GM20431 (cell line): ENCODE results near the gene PAN2.
"Not testable (repeated sequence)": the region's sequence is repeated elsewhere in the genome, so short reads cannot be mapped to it uniquely, and the experiment has no call there.

ENCODE experiments used
- in situ Hi-C: fragments of 300-500 bp; cut with MseI, MboI; formaldehyde crosslinking; loops from one replicate; pipeline ENCODE4 v1.15.0; 2020; ENCODE audit warnings: low sequenced_read_pairs; ENCODE audit not compliant: unreplicated experiment

PAN2 gene

GRCh38 chr12:56346675-56347074 lies 12.9 kb upstream of the PAN2 start:
- in situ Hi-C loops = no loop called here

DNA sequence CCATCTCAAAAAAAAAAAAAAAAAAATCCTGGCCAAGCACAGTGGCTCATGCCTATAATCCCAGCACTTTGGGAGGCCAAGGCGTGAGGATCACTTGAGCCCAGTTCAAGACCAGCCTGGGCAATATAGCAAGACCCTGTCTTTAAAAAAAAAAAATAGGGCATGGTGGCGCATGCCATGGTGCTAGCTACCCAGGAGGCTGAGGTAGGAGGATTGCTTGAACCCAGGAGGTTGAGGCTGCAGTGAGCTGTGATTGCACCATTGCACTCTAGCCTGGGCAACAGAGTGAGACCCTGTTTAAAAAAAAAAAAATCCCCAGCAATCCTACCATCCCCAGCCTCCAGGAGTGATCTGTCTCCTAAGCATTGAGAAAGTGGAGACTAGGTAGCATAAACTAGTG lies 8.5 kb upstream of the PAN2 start:
- in situ Hi-C loops = not testable (repeated sequence)

DNA sequence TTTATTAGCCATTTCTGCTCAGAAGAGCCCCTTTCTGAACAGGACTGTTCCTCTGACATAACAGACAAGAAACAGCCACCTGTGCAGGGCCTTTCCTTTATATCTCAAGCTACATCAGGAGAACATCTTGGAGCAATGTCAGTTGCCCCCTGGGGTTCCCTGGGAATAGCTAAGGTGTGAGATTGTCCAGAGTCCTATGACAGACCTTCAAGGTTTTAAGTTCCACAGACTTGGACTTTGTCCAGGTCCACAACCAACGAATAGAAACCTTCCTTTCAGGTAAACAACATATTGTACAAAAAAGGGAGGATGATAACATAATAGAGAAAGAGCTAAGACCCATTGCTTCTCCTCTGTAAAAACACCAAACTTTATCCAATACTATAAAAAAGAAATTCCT lies 7.8 kb upstream of the PAN2 start:
- in situ Hi-C loops = no loop called here

- in situ Hi-C loops = no loop called here
Observed at GRCh38 chr12:56339158-56339422, 5.3 kb upstream of the PAN2 start.

- in situ Hi-C loops = no loop called here
Observed at GRCh38 chr12:56338308-56339157, 4.7 kb upstream of the PAN2 start, which contains the start of gene IL23A. Gene IL23A (plus strand): TSS chr12:56338884. CDS start chr12:56339045, 161 bp downstream.

- in situ Hi-C loops = no loop called here
Observed at GRCh38 chr12:56337753-56338251, 4.0 kb upstream of the PAN2 start.

GRCh38 chr12:56336361-56337167 lies 2.8 kb upstream of the PAN2 start:
- in situ Hi-C loops = no loop called here

DNA sequence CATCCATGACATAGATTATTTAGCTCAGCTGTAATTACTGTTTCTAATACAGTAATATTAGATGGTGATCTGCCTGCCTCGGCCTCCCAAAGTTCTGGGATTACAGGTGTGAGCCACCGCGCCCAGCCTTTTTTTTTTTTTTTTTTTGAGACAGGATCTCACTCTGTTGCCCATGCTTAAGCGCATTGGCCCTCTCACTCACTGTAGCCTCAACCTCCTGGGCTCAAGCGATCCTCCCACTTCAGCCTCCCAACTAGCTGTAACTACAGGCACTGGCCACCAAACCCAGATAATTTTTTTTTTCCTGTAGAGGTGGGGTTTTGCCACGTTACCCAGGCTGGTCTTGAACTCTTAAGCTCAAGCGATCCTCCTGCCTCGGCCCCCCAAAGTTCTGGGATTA lies 1.7 kb upstream of the PAN2 start:
- in situ Hi-C loops = not testable (repeated sequence)

DNA sequence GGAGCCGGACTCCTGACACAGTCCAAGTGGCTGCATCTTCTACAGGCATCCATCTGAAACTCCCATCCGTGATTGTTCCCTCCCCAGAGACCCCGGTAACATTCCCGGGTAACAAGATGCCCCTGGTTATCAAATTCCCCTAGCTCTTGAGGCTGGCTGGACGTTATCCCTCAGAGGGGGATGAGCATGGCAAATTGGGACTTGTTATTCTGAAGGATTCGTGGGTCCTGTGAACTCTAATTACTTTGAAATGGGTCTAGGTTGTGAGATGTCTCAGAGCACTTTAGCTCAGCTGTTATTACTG lies 642 bp upstream of the PAN2 start:
- in situ Hi-C loops = no loop called here

DNA sequence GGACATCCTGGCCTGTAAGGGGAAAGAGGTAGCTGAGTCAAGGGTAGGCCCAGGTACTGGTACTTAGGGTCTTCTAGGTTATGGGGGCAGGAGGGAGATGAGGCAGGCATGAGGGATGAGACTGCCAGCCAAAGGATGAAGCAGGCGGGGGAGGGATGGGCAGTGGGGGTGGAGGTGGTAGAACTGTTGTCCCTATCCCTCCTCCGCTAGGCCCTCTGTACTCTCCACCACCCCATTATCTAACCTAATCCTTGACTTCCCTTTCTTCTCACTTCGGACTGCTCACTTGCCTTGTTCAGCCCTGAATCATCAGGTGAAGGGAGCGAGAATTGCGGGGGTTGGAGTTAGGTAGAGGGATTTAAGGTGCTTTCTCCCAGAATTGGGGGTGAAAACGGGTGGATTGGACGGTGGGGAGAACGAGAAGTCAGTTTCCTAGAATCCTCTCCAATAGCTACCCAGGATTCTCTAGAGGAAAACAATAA lies 562 bp downstream of the PAN2 start:
- in situ Hi-C loops = no loop called here

DNA sequence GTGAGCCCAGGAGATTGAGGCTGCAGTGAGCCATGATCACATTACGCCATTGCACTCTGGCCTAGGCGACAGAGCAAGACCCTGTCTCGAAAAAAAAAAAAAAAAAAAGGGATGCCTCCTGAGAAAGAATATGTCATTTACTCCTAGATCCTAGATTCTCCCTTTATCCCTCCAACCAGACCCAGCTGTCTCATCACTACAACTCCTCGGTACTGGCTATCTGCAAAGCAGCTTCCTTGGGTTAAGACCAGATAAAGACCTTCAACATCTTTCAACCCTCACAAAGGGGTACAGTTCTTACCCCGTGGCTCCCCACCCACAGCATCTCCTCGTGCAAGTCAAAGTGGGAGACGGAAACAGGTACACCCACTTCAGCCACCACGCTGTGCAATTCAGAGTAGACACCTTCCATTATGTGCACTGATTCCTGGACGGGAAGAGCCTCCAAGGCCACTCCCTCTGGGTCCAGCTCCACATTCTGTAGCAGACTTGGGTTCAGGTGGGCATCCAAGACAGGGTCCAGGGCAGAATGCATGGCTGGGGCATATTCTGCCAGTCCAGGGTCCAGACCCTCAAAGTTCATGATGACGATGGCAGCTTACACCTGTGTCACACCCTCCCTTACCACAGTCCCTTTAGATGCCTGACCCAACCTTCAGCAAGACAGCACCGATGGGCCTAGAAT lies 1.1 kb downstream of the PAN2 start:
- in situ Hi-C loops = no loop called here

GRCh38 chr12:56330936-56331490 lies 2.8 kb downstream of the PAN2 start:
- in situ Hi-C loops = no loop called here

GRCh38 chr12:56326533-56326932 lies 7.3 kb downstream of the PAN2 start:
- in situ Hi-C loops = no loop called here

DNA sequence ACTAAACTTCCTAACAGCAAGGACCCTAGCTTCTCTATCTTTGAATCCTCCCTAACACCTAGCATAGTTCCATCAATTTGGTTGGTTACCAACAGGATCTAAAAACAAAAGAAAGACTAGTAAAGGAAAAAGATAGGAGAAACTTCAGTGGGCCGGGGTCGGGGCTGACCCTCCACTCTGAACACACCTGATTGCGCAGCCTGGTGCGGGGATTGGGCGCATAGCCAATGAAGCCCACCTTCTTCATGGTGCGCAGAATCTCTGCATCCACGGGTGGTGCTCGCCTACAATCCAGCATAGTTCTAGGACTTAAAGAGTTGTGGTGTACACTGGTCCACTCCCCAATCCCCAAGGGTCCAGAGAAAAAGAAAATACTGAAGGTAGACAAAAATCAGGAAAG lies 7.7 kb downstream of the PAN2 start:
- in situ Hi-C loops = no loop called here

GRCh38 chr12:56324206-56324605 lies 9.6 kb downstream of the PAN2 start:
- in situ Hi-C loops = no loop called here

DNA sequence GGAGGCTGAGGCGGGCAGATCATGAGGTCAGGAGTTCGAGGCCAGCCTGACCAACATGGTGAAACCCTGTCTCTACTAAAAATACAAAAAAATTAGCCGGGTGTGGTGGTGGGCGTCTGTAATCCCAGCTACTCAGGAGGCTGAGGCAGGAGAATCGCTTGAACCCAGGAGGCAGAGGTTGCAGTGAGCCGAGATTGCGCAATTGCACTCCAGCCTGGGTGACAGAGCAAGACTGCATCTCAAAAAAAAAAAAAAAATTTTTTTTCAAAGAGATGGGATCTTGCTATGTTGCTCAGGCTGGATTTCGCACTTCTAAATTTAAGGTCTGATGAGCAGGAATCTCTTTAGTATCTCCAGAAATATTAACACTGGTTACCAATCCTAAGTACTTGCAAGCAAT lies 12.2 kb downstream of the PAN2 start:
- in situ Hi-C loops = not testable (repeated sequence)

- in situ Hi-C loops = no loop called here
Observed at GRCh38 chr12:56321027-56321426, 12.8 kb downstream of the PAN2 start.

- in situ Hi-C loops = no loop called here
Observed at GRCh38 chr12:56317675-56318074, 16.1 kb downstream of the PAN2 start.

DNA sequence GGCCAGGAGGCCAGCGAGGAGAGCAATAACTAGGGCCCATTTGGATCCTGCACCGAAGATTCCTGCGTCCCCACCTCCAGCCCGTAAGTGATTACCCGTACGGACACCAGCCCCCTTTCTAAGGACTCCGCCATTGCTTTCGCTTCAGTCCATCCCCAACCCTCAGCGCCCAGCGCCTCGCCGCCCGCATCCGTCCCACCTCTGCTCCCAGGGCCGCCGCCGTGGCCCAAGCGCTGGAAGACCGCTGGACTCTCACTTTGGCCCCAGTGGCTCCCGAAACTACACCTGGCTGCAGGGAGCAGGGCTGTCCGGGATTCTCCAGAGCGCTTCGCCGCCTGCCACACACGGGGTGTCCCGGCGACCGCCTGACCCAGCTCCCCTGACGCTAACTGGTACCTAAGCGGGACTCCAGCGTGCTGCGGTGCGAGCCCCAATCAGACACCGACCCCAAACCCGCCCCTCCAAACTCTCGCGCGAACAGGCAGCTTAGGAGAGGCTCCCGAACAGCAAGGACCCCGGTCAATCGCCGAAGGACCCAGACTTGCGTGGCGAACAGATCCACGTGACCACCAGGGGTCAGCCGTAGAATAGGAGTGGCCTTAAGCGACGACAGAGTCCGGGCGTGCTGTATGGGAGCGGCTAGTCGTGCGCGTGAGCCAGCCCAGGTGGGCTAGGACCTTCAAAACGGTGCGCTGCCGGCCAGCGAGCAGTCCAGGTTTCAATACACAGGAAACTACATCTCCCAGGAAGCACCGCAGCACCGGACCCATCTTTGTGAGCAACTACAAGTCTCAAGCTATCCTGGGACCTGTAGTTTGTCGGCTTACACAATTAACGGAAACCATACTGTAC lies 18.0 kb downstream of the PAN2 start, which contains the start of gene CNPY2:
Gene CNPY2 (minus strand): TSS at position 367 of the 852 bp plus-strand sequence. CDS start 771 bp downstream, outside the sequence.
- in situ Hi-C loops = no loop called here

DNA sequence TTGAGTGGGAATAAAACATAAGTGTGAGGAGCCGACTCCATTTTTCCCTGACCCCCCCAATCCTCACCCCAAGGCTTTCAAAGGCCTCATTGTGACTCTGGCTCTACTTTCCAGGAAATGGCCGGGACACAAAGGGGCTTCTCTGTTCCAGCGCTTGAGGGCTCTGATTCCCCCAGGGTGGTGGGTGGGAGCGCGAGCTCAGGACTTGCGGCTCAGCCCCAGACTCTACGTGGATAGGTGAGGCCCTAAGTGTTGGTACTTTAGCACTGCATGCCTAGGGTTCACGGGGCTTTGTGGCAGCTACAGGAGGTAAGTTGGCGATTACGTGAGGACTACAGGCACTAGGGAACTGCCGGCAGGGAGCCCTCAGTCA lies 18.6 kb downstream of the PAN2 start:
- in situ Hi-C loops = no loop called here
